ENCODE results near the gene SIK2. TPM values are rescaled to one million over a fixed set of nuclear protein-coding genes. Genes with fewer than 3 reads are reported as not detected.

SIK2 gene
- total and polyA plus RNA-seq, 9 of the 15 experiments (the other 6 are each of a cell fraction or from before 2014, with no cell fraction given) = 0.74 to 11.6 (median 3.8) TPM

DNA sequence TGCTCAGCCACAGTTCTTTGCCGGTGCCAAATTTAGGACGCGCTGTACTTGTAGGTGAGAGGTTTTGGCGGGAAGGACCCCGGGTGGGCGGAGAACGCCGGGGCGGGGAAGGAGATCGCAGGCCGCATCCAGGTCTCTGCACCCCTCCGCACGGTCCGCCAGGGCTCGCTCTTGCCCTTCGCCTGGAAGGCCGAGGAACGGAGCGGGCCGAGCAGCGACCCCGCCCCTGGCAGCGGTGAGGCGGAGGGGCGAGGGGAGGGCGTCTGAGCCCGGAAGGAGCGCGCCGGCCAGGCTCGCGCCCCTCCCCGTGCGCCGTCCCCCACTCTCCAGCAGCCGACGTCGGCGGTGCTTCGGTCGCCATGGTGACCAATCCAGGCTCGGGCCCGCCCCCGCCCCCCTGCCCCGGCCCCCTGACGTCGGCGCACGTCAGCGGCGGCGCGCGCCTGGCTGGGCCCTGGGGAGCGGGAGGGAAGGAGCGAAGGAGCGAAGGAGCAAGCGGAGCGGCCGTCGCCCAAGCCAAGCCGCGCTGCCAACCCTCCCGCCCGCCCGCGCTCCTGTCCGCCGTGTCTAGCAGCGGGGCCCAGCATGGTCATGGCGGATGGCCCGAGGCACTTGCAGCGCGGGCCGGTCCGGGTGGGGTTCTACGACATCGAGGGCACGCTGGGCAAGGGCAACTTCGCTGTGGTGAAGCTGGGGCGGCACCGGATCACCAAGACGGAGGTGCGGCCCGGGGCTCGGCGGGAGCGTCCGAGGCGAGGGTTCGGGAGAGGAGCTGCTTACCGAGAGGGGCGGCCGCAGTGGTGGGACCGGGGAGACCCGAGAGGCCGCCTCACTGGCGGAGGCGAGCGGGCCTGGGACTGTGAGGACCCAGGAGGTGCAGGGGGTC lies at the start of gene SIK2 (continued):
- TF ChIP-seq ZKSCAN1 (IDR thresholded peaks at IDR 0.05; ENCODE audit: low read depth, low read length) (no peak), STAT5B (CRISPR knock-in tag; IDR thresholded peaks at IDR 0.05) (no peak), POLR2AphosphoS2 (IDR thresholded peaks at IDR 0.05; ENCODE audit: low read length) (no peak), POLR3G (IDR thresholded peaks at IDR 0.05; ENCODE audit: extremely low read depth, insufficient read length, insufficient replicate concordance) (no peak), DACH1 (IDR thresholded peaks at IDR 0.05; ENCODE audit: partially characterized antibody) (no peak), NRF1 (conservative IDR thresholded peaks at IDR 0.05 in 1 of 2, IDR thresholded peaks at IDR 0.05 in 1 of 2) (peak; percentile 50 to 66; a peak in 3 of 4 replicates), HCFC1 (IDR thresholded peaks at IDR 0.05; ENCODE audit: low read depth, low read length) (peak; percentile 43; the same call in 1 of the 2 replicates), E2F3 (CRISPR knock-in tag; IDR thresholded peaks at IDR 0.05) (peak; percentile 97), TAF1 (IDR thresholded peaks at IDR 0.05; ENCODE audit: control insufficient read depth, extremely low read depth, insufficient read depth, low read length, severe bottlenecking) (no peak), RBFOX2 (IDR thresholded peaks at IDR 0.05; ENCODE audit: low read depth, low read length) (peak; percentile 68), FOXP1 (CRISPR knock-in tag; IDR thresholded peaks at IDR 0.05) (peak; percentile 78; the same call in 1 of the 2 replicates), RAD21 (CRISPR knock-in tag; conservative IDR thresholded peaks at IDR 0.05 in 1 of 2, IDR thresholded peaks at IDR 0.05 in 1 of 2) (peak; percentile 99), HMG20A (CRISPR knock-in tag; conservative IDR thresholded peaks at IDR 0.05) (no peak), HMG20B (CRISPR knock-in tag; IDR thresholded peaks at IDR 0.05) (no peak), SMAD4 (CRISPR knock-in tag; conservative IDR thresholded peaks at IDR 0.05) (peak; percentile 46; the same call in 1 of the 2 replicates), POLR2G (IDR thresholded peaks at IDR 0.05; ENCODE audit: low read depth, low read length) (peak; percentile 70), ZBTB7A (IDR thresholded peaks at IDR 0.05; ENCODE audit: borderline replicate concordance, control insufficient read depth, low read depth, low read length) (peak; percentile 97)
- TF ChIP-seq, protein P1, sequence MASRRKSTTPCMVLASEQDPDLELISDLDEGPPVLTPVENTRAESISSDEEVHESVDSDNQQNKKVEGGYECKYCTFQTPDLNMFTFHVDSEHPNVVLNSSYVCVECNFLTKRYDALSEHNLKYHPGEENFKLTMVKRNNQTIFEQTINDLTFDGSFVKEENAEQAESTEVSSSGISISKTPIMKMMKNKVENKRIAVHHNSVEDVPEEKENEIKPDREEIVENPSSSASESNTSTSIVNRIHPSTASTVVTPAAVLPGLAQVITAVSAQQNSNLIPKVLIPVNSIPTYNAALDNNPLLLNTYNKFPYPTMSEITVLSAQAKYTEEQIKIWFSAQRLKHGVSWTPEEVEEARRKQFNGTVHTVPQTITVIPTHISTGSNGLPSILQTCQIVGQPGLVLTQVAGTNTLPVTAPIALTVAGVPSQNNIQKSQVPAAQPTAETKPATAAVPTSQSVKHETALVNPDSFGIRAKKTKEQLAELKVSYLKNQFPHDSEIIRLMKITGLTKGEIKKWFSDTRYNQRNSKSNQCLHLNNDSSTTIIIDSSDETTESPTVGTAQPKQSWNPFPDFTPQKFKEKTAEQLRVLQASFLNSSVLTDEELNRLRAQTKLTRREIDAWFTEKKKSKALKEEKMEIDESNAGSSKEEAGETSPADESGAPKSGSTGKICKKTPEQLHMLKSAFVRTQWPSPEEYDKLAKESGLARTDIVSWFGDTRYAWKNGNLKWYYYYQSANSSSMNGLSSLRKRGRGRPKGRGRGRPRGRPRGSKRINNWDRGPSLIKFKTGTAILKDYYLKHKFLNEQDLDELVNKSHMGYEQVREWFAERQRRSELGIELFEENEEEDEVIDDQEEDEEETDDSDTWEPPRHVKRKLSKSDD (conservative IDR thresholded peaks at IDR 0.05; ENCODE audit: low read length) = no peak
- TF ChIP-seq, protein P2, sequence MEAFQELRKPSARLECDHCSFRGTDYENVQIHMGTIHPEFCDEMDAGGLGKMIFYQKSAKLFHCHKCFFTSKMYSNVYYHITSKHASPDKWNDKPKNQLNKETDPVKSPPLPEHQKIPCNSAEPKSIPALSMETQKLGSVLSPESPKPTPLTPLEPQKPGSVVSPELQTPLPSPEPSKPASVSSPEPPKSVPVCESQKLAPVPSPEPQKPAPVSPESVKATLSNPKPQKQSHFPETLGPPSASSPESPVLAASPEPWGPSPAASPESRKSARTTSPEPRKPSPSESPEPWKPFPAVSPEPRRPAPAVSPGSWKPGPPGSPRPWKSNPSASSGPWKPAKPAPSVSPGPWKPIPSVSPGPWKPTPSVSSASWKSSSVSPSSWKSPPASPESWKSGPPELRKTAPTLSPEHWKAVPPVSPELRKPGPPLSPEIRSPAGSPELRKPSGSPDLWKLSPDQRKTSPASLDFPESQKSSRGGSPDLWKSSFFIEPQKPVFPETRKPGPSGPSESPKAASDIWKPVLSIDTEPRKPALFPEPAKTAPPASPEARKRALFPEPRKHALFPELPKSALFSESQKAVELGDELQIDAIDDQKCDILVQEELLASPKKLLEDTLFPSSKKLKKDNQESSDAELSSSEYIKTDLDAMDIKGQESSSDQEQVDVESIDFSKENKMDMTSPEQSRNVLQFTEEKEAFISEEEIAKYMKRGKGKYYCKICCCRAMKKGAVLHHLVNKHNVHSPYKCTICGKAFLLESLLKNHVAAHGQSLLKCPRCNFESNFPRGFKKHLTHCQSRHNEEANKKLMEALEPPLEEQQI (IDR thresholded peaks at IDR 0.05) = no peak
- TF ChIP-seq, protein P3, sequence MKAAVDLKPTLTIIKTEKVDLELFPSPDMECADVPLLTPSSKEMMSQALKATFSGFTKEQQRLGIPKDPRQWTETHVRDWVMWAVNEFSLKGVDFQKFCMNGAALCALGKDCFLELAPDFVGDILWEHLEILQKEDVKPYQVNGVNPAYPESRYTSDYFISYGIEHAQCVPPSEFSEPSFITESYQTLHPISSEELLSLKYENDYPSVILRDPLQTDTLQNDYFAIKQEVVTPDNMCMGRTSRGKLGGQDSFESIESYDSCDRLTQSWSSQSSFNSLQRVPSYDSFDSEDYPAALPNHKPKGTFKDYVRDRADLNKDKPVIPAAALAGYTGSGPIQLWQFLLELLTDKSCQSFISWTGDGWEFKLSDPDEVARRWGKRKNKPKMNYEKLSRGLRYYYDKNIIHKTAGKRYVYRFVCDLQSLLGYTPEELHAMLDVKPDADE (conservative IDR thresholded peaks at IDR 0.05; ENCODE audit: control insufficient read depth, low read depth, low read length) = 0 out of 2 replicates have a peak, but pooled peaks have one; percentile 51
